MV-4-11 (cell line): ENCODE results near the gene ZDHHC14.

Experiments used
- DNase-seq: peaks from one replicate; lab custom pipeline; 2025; lab: John Stamatoyannopoulos, UW

ZDHHC14 gene

GRCh38 chr6:157667211-157668008 lies 286.4 kb downstream of the ZDHHC14 start:
- peak; percentile 87 for DNase-seq

GRCh38 chr6:157668009-157668401 lies 287.0 kb downstream of the ZDHHC14 start:
- no peak for DNase-seq

- DNase-seq = no peak
Observed at GRCh38 chr6:157668713-157669112, 287.7 kb downstream of the ZDHHC14 start.

GRCh38 chr6:157669323-157669722 lies 288.3 kb downstream of the ZDHHC14 start:
- DNase-seq = no peak

DNA sequence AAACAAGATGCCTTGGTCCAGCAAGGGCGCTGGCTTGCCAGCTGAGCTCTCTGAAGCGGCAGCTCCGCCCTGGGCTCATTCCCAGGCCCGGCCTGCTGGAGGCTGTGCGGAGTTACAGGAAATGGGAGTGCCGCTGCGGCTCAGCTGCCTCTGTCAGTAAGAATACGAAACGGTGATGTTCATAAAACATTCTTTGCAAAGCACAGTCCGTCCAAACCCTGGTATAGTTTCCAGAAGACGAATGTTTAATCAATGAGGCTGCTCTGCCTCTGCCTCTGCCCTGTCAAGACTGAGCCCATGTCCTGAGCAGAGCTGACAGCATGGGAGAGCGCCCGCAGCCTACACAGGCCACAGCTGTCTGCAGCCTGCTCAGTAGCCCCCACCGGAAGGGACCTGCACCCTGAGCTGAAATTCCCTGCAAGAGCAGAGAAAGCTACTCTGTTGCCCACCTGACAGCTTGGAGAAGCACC lies 288.8 kb downstream of the ZDHHC14 start:
- DNase-seq = peak; percentile 11

- peak; percentile 79 for DNase-seq
Observed at GRCh38 chr6:157670466-157671186, 289.6 kb downstream of the ZDHHC14 start.

GRCh38 chr6:157672726-157673412 lies 291.9 kb downstream of the ZDHHC14 start:
- DNase-seq = no peak

DNA sequence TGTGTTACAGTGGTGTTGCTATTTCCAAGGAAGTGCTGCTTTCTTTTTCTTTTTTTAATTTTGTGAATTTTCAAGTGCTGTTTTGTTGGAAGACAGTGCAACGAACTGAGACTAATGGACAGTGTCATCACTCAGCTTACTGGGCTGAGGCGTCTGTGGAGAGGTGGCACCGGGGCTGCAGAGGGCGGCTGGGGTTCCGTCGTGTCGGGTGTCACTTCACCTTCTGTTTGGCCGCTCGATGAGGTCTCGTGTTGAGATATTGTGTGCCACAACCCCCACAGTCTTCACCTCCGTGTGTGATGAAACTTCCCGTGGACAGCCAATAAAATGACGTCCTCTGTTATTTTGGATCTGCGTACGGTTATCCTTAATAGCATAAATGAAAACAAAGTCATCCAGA lies 292.6 kb downstream of the ZDHHC14 start:
- DNase-seq = no peak

DNA sequence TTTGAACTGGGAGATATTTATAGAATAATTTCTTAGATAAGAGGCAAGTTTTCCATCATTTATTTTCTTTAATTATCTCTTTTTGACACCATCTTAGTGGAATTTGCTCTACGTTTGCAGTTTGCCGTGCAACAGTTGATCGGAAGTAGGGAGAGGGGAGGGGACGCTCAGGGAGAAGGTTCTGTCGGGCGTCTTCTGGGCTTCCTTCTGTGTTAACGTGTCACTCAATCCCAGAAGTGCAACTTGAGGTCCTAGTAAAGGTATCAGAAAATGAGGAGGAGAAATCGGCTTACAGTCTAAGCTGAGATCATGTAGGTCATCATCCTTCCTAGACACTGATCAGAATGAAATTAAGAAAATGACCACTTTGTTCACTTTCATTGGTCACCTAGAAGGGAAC lies 293.1 kb downstream of the ZDHHC14 start:
- DNase-seq = no peak

DNA sequence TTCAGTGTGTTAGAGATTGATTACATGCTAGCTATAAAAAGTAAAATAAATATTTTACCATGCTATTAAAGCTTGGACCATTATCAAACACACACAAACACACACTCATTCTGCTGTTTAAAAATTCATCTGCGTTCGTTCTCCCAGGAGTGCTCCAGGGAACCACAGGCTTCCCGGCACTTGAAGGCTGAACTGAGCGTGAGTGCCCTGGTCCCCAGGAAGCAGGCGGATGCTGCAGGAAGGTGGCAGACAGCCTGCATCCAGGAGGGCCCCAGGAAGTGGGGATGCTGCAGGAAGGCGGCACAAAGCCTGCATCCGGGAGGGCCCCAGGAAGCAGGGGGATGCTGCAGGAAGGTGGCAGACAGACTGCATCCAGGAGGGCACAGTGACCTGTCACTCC lies 294.8 kb downstream of the ZDHHC14 start:
- no peak for DNase-seq

DNA sequence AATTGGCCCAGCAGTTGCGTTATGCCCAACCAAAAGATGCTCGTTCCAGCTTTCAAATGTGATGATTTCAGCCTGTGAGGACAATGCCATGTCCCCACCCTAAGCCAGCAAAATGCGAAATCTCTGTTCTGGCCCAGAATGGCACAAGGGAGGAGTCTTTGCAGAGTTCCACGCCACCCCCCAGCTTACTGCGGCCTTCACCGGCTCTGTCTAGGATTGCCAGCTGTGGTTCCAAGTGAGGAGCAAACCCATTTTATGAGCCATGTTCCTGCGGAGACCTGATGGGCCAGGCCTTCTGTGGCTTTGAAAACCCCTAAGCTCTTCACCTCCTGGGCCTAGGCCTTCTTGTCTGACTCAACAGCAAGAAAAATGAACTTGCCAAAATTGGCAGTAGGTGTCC lies 295.3 kb downstream of the ZDHHC14 start:
- DNase-seq = no peak

DNA sequence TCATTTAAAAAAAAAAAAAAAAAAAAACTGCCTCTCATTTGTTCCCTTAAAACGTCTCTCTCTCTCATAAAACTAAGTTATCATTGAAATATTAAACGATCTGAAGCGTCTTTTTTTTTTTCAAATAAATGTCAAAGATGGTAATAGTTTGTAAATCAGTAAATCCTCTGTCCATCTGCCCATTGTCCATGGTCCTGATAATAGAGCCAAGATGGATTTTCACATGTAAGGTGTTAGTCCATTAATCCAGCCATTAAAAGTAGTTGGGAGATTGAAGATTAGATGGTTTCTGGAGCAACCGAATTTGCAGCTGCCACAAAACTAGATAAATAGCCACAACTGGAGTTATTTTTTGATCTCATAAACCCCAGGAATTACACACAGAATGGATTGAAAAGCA lies 296.2 kb downstream of the ZDHHC14 start:
- DNase-seq = no peak

- DNase-seq = no peak
Observed at GRCh38 chr6:157679605-157680580, 298.9 kb downstream of the ZDHHC14 start.

DNA sequence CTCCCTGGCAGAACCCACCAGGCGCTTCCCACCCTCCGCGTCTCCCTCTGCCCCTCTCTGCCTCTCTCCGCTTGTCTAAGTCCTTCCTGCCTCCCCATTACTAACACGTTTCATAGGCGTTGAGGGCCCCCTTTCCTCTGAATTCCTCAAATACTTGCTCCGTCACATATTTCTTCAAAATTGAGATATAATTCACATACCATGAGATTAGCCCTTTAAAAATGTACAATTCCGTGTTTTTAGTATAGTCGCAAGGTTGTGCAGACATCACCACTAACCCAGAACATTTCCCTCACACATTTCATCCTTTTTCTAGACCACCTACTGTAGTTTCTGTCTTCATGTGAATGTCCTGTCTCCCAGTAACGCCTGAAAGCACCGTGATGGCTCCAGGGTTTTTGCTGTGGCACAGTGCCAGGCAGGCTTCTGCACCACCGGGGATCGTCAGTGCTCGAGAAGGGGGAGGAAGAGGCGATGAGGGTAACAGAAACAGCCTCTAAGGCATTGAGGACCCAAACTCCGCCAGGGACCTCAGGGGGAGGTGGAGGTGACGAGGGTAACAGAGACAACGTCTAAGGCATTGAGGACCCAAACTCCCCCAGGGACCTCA lies 300.2 kb downstream of the ZDHHC14 start:
- no peak for DNase-seq

- DNase-seq = no peak
Observed at GRCh38 chr6:157682856-157683481, 302.0 kb downstream of the ZDHHC14 start.

GRCh38 chr6:157683707-157684106 lies 302.7 kb downstream of the ZDHHC14 start:
- no peak for DNase-seq

DNA sequence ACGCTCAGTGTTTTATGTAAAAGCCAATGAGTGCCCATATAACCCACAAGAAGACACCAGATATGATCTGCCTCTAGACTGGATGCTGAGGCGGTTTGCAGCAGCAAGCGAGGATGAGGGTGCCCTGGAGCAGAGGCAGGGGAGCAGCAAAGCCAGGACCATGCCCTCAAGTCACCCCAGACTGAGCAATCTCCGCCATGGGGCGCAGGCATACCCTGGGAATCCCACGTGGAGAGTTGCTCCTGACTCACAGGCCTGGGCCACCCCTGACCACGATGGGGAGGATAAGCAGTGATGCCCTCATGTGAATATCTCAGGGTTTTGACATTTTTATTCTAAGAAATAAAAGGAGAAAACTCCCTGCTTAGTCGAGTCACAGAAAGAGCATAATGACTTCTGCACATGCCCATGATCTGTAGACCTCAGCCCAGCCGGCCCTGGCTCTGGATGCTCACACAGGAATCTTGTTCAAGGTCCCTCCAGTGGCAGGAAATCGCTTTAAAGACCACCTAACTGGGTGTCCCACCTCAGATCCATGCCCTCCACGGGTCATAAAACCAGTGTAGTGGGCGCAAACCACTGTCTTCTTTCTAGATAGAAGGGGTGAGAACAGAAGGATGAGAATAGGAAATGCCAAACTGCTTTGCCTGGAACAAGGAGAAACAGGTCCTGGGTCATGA lies 303.8 kb downstream of the ZDHHC14 start:
- DNase-seq = no peak

DNA sequence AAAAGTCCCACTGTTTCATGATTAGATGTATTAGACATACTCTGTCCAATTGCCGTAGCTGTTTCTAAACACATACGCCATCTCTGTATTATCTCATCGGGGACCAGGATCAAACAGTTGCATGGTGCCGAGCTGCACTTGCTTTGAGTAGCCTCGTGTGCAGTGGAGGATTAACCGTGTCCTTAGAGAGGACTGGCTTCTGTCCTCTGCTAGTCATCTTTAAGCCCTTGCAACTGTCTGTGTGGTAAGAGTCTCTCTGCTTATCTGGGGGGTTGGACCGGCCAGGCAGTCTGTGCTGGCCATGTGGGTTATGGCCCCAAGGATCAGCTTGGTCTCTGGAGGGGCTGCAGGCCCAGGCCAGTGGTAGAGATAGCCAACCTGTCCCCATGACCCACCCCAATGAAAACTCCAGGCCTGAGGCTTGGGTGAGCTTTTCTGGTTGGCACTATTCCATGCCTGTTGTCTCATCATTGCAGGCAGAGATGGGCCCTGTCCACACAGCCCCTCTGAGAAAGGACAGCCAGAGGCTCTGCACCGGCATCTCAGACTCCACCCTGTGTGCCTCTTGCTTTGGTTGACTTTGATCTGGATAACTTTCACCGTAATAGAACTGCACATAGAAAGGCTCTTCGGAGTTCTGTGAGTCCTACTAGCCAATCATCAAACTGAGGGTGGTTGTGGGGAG lies 304.7 kb downstream of the ZDHHC14 start:
- DNase-seq = no peak

- no peak for DNase-seq
Observed at GRCh38 chr6:157688275-157688959, 307.4 kb downstream of the ZDHHC14 start.
